ENCODE results near the gene MYO1D.
"Not testable (repeated sequence)": the region's sequence is repeated elsewhere in the genome, so short reads cannot be mapped to it uniquely, and the experiment has no call there.

MYO1D gene

DNA sequence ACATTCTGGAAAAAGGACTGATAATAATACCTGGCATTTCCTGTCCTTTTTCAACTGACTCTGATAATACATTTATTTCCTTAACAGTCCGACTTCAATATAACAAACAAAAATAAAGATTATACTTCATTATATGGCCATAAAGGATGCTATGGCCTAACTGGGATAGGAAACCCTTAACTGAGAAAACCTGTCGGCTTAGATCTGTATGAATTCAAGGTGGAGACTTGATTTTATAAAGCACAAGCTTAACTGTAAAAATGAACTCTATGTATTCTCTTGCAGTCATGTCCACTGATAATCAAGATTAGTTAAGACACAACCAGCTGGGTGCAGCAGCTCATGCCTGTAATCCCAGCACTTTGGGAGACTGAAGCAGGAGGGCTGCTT is 102.2 kb downstream of the MYO1D start:
- DNase-seq (ENCODE audit: low read depth): no peak

DNA sequence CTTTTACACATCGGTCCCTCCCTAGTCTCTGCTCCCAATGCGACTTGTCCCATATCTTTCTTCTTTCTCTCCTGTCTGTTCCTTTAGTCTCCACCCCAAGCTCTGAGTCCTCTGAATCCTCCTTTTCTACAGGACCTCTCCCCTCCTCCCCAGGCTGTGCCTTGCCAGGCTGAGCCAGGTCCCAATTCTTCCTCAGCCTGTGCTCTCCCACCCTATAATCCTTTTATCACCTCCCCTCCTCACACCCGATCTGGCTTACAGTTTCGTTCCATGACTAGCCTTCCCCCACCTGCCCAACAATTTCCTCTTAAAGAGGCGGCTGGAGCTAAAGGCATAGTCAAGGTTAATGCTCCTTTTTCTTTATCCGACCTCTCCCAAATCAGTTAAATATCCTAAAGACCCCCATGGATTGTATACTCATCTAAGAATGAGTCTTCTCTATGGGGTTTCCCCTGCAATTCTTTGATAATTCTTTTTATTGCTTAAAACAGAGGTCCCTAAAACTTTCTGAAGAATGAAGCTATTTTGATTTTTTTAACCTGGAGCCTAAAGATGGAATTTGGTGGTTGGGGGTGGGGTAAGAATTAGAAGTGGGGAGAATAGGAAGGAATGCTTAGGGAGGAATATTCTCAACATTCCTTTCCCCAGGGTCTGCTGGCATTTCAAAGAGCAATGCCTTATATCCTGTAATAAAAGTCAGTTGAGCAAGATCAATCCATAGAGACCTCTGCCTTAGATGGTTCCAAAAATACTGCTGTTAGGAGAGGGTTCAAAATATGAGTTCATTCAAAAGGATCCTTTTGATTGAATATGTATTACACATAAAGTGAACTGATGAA is 102.8 kb downstream of the MYO1D start:
- DNase-seq (ENCODE audit: low read depth): no peak

GRCh38 chr17:32772453-32773025 is 104.4 kb downstream of the MYO1D start:
- DNase-seq (ENCODE audit: low read depth): no peak

DNA sequence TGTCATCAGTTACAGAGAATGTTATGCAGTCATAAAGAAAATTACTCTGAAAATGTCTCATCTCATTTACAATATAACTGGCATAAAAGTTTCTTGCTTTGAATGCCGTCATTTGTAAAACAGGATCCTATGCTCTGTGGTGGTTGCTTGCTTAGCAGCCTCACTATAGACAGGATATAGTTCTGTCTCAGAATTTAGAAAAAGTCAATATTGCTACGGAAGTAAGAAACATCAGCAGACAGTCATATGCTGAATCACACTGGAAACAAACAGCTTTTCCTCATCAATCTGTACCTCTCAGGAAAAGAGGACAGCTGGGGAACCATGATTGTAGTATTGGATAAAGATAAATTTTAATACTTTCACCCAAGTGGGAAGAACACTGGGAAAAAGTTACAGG is 105.5 kb downstream of the MYO1D start:
- no peak for DNase-seq (ENCODE audit: low read depth)

DNA sequence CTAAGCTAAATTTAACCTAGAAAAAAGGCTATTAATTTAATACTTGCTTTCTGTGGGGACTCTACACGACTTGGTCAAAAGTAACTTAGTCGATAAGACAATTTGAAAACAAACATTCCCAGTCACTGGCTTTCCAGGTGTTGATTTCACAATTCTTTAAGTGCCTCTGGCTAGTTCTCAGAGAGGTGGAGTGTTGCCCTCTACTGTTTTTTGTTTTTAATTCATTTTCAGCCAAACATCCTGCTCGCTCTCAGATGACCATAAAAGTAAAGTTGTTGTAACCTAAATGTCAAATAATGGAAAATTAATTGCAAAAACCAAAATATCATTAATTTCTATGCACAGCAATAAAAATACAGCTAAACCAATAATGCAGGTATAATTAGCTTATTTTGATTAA is 107.1 kb downstream of the MYO1D start:
- no peak for DNase-seq (ENCODE audit: low read depth)

DNA sequence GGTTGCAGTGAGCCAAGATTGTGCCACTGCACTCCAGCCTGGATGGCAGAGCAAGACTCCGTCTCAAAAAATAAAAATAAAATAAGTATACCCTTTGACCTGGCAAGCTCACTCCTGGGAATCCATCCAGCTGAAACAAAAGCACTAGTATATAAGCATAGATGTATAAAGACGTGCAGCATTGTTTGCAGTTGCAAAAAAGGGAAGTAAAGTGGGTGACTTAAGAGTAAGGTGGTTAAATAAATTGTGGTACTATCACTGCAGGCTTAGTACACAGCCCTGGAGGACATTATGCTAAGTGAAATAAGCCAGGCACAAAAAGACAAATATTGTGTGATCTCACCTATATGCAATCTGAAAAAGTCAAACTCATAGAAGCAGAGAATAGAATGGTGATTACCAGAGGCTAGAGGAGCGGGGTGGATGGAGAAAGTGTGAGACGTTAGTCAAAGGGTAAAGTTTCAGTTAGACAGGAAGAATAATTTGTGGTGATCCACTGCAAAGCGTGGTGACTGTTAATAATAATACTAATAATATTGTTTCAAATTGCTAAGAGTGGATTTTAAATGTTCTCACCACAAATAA is 113.0 kb downstream of the MYO1D start:
- DNase-seq (ENCODE audit: low read depth): no peak

DNA sequence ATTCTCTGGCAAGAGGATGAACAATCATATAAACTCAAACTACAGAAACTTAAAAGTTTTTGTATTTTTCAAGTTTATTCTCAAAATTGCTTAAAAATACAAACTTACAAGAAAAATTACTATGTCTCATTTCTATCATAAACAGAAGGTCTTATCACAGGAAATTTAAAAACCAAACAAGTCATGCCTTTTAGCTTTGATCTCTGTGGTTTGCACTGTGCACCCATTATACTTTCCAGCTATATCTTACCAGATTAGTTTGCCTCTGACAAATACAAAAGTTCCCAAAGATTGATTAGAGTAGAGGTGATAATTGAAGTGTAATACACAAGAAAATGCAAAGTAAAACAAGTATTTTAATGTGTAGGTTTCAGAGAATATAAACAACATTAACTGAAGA is 117.4 kb downstream of the MYO1D start:
- no peak for DNase-seq (ENCODE audit: low read depth)

- DNase-seq (ENCODE audit: low read depth): no peak
Measured at GRCh38 chr17:32757963-32758362, 119.0 kb downstream of the MYO1D start.

DNA sequence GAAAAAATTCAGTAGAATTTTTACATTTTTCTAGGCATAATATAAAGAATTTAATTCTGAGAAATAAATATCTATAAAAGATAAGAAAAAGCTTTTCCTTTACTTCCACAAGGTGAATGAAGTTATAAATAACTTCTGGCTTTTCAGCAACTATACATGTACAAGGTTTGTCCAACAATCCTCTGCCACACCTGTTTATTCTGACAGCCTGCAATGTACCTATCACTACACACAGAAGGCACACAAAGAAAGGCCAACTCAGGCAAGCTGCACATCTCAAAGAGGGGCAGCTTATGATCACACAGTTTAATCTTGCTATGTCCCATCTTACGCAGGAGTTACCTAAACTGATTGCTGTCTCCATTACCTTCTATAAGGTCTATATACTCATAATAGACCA is 120.2 kb downstream of the MYO1D start:
- DNase-seq (ENCODE audit: low read depth): no peak

DNA sequence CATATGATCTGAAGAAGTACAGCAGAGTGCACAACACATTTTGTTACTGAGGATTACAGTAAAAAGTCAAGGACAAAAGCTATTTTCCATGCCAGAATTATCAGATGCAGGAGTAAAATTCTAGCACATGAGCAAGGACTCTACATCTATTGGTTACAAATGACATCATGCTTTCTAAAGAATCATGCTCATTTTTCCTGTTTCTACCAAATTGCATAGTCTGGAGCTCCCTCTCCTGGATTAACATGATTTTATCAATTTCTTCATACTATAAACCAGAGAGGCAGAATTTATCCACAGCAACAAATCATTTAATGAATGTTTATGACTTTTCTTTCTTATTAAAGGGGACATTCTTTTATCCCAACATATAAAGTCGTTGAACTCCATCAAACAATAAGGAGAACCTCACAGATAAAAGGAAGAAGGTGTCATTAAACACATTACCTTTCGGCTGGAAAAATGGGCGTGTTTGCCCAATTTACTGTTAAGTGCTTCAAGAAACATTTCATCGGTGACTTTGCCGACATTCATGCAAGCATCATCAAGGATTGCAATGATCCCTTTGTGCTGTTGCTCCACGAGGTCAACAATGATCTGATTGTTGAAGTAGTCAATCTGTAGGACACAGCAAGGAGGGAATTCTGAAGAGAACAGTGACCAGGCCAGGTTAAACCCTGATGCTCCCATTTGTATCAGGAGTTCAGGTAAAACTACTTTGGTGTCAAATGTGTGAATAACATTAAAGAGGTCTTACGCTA is 121.7 kb downstream of the MYO1D start:
- DNase-seq (ENCODE audit: low read depth): no peak

GRCh38 chr17:32752934-32753333 is 124.0 kb downstream of the MYO1D start:
- no peak for DNase-seq (ENCODE audit: low read depth)

DNA sequence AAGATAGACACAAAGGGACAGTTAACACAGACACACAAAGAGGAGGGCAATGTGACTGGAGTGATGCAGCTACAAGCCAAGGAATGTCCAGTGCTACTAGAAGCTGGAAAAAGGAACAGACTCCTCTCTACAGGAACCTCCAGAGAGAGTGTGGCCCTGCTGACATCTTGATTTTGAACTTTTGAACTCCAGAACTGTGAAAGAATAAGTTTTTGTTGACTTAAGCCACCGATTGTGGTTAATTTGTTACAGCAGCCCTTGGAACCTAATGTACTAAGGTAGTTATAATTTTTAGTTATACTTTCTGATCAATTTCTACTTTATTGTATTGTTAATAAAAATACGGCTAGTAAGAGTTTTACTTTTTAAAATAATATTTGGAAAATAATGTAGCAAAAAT is 129.1 kb downstream of the MYO1D start:
- DNase-seq (ENCODE audit: low read depth): no peak

GRCh38 chr17:32746698-32747097 is 130.2 kb downstream of the MYO1D start:
- DNase-seq (ENCODE audit: low read depth): no peak

- no peak for DNase-seq (ENCODE audit: low read depth)
Measured at GRCh38 chr17:32746280-32746679, 130.6 kb downstream of the MYO1D start.

DNA sequence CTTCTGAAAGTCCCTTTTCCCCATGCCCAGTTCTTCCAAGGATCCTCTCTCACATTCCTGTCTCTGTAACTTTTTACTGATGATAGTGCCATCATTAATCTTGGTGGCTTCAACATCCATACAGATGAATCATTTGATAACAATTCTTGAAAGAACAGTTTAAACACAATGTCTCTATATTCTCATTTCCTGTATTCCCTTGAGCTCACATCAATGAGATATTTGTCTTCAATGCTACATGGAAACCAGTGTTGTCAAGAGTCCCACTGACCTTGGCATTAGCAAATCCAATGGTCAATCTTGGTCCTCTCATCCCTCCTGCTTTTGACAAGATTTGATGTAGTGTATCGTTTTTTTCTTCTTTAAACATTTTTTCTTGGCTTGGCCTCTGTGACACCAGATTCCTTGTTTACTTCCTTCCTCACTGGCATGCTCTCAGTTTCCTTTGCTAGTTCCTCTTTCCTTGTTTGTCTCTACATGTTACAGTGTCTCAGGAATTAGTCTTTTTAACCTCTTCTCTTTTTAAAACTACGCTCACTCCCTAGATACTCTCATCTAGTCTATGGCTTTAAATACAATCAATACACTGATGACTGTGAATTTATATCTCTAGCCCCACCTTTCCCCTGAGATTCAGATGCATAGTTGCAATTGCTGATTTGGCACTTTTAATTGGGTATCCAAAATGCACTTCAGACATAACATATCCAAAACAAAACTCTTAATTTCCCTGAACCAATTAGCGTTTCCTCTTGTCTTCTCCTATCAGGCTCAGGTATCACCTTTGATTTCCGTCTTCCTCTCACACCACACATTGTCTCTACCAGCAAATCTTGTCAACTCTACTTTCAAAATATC is 134.0 kb downstream of the MYO1D start:
- no peak for DNase-seq (ENCODE audit: low read depth)

DNA sequence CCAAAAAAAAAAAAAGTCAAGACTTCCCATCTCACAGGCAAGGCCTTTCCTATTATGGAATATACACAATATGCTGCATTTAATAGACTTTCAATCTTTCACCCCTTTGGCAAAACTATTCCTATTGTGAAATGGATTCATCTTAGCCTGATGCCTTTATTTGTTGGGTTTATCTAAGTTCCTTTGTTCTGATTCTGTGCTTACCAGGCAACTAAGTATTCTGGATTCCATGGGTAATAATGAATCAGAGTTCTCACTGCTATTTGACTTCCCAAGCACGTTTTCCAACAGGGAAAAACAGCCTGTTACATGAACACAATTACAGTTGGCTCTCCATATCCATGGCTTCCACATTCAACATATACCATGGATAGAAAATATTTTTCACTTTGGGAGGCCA is 135.5 kb downstream of the MYO1D start:
- DNase-seq (ENCODE audit: low read depth): no peak

GRCh38 chr17:32739722-32740121 is 137.2 kb downstream of the MYO1D start:
- DNase-seq (ENCODE audit: low read depth): no peak

DNA sequence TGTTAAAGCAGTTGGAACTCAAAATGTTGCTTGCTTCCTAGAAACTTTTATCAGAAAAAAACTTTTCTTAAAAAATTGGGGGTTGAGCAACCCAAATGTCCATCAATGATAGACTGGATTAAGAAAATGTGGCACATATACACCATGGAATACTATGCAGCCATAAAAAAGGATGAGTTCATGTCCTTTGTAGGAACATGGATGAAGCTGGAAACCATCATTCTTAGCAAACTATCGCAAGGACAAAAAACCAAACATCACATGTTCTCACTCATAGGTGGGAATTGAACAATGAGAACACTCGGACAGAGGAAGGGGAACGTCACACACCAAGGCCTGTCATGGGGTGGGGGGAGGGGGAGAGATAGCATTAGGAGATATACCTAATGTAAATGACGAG is 137.8 kb downstream of the MYO1D start:
- not testable (repeated sequence) for DNase-seq (ENCODE audit: low read depth)

DNA sequence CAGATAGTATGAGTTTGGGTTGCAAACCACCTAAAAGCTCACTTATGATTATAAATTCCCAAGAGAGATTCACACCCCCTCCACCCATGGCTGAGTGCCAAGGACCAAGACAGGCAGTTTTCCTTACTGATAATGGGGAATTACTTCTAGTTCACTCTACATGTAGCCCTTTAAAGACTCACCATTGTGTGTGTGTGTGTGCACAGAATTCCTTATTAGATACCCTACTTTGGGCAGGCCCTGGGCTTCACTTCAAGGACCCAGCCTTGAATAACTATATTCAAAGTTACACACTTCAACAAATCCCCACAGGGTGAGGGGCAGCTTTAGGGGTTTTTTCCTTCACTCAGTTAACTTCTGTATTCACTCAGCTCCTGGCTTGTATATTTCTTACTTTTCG is 143.5 kb downstream of the MYO1D start:
- no peak for DNase-seq (ENCODE audit: low read depth)

DNA sequence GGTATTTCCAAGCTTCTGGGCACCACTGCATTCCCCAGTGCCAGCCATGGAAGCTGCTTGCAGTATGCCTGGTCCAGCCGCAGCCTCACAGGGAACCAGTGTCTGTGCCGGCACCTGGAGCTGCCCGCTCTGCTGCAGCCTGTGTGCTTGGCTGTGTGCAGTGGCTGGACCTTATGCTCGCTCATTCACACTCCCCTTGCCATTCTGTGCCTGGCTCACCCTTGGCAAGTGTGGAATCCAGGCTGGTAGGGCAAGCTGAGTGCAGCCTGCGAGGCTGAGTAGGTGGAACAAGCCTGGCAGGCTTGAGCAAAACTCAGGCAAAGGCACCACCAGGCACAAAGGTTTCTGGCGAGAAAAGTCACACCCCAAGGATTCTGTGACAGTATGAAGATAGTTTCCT is 144.0 kb downstream of the MYO1D start:
- DNase-seq (ENCODE audit: low read depth): no peak

- no peak for DNase-seq (ENCODE audit: low read depth)
Measured at GRCh38 chr17:32732296-32732642, 144.7 kb downstream of the MYO1D start.

Measured in HS-27A (cell line).